Measurements from ENCODE around the gene NAA80.

DNA sequence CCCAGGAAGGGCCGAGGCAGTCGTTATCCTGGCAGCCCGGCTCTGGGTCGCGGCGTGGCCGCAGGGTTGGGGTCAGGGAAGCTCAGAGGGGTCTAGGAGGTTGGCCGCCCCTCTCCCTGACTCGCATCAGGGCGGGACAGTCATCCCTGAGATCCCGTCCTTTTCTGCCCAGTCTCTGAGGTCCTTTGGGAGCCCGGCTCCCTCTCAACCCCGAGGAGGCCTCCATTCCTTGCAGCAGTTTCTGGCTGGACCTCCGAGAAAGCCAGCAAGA is 22.8 kb upstream of the NAA80 start:
- TF ChIP-seq EZH2 (IDR thresholded peaks at IDR 0.05; ENCODE audit: borderline replicate concordance, low read depth, low read length, poor library complexity, severe bottlenecking) (no peak), CTCF (conservative IDR thresholded peaks at IDR 0.05; ENCODE audit: low read depth, low read length) (no peak)

All from A673 (cell line).